CD4-positive, alpha-beta T cell treated with Interleukin-15 for 1 hour (primary cell): ENCODE results near the gene ZNF675.
"Not testable (repeated sequence)": the region's sequence is repeated elsewhere in the genome, so short reads cannot be mapped to it uniquely, and the experiment has no call there.

Experiments
- DNase-seq: peaks from one replicate; pipeline ENCODE4 v3.0.0-alpha.2; 2020

The ZNF675 gene

GRCh38 chr19:23686621-23687423 is at the start of gene ZNF675:
ZNF675 (minus strand) TSS chr19:23687212; CDS start chr19:23687033, 179 bp downstream.
- DNase-seq = peak; percentile 92

- DNase-seq = not testable (repeated sequence)
Observed at GRCh38 chr19:23730729-23731465, 43.9 kb upstream of the ZNF675 start.

GRCh38 chr19:23724161-23724560 is 37.1 kb upstream of the ZNF675 start:
- DNase-seq = not testable (repeated sequence)

DNA sequence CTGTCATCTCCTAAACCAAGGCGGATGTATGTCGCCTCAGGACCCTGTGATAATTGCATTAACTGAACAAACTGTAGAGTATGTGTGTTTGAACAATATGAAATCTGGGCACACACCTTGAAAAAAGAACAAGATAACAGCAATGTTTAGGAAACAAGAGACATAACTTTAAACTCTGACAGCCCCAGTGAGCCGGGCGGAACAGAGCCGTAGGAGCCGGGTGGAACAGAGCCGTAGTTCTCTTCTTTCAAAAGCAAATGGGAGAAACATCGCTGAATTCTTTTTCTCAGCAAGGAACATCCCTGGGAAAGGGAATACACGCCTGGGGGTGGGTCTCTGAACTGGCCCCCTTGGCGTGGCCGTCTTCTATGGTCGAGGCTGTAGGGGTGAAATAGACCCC is 31.8 kb upstream of the ZNF675 start:
- no peak for DNase-seq

DNA sequence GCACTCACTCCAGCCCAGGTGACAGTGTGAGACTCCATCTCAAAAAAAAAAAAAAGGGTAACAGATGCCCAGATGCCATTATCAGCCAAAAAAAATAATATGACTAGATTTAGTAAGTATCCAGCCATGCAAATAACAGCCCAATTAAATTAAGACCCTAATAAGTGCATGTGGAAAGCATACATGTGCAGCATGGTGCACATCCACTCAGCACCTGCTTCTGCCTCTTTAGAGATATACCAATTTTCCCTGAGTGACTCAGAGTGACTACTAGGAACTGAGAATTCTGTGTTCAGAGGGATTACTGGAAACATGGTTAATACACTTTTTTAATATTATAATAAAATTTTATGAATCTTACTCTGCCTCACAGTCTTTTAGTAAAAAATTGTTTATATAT is 29.8 kb upstream of the ZNF675 start:
- DNase-seq = no peak

DNA sequence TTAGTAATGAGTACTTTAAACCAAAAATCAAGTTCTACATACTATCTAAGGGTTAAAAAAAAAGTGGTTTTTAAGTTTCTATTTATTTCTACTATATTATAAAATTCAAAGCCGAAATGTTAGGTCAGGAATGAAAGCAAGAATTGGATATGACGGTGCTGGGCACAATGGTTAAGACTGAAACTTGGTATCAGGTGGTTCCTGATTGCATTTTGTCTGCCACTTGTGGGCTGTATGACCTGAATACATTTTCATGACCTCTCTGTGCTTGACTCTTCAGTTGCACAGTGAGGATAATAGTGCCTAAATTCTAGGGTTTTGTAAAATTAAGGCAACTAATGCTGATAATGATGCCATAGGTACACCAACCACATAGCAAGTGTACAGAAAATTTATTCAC is 22.3 kb upstream of the ZNF675 start:
- no peak for DNase-seq

DNA sequence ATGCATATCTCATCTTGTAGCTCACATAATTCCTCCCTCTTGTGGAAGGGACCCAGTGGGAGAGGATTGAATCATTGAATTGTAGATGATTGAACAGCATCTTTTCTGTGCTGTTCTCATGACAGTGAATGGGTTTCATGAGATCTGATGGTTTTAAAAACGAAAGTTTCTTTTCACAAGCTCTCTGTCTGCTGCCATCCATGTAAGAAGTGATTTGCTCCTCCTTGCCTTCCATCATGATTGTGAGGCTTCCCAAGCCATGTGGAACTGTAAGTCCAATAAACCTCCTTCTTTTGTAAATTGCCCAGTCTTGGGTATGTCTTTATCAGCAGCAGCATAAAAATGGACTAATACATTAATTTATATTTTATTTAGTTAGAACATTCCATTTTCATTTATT is 19.6 kb upstream of the ZNF675 start:
- no peak for DNase-seq

DNA sequence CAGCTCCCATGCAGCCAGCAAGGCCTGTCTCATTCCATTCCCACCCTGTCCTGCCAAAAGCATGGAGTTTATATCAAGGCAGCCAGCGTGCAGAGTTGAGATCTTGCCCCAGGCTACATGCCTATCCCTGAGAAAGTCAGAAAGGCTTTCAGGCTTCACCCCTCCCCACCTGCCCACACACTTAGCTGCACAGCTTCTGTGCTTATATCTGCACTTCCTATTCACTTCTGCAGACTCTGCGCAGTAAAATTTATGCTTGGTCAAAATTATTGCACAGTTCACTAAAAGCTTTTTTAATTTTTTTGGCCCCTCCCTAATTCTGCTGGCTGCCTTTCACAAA is 12.5 kb upstream of the ZNF675 start:
- DNase-seq = no peak

DNA sequence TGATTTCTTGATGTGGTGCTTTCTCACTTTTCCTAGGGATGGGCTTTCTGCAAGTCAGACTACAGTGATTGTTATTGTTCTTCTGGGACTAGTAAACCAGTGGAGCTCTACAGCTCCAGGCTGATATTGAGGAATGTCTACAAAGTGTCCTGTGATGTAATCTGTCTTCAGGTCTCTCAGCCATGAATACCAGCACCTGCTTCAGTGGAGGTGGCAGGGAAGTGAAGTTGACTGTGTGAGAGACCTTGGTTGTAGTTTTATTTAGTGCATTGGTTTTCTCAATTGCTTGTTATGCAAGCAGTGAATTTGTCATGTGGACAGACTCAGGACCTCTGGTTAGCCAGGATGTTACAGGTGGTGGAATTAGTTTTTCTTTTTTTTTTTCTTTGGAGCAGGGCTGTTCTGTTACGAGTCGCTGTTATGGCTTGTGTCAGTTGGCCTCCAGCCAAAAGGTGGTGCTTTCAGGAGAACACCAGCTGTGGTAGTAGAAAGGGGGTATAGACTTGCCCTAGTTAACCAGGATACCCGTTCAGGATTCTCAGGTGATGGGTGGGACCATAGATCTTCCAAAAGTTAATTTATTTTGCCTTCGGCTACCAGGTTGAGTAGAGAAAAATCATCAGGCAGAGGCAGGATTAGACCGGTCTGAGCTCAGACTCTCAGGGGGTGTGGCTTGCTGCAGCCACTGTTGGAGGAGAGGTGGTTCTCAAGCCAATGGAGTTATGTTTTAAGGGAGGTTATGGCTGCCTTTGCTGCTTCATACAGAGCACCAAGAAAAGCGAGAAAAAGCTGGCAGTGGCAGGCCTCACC is 11.9 kb upstream of the ZNF675 start:
- DNase-seq = no peak

DNA sequence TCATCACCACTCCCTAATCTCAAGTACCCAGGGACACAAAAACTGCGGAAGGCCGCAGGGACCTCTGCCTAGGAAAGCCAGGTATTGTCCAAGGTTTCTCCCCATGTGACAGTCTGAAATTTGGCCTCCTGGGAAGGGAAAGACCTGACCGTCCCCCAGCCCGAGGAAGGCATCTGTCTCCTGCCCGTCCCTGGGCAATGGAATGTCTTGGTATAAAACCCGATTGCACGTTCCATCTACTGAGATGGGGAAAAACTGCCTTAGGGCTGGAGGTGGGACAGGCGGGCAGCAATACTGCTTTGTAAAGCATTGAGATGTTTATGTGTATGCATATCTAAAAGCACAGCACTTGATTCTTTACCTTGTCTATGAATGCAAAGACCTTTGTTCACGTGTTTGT is 5.9 kb upstream of the ZNF675 start:
- not testable (repeated sequence) for DNase-seq

DNA sequence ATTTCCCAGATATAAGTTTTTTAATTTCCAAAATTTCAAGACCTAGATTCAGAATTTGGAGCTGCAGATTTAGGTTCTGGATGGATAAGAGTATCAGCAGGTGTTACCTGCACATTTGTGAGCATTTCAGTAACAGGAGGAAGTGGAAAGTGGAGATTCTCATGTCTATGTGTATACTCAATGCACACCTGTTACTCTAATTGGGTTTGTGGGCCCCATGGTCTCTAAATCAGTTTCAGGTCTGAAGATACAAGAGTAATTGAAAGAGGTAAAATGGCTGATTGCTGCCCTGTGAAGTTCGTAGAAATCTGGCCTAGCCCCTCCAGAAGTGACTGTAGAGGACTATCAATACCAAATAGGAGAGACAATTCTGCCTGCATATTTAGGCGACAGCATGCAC is 13.9 kb downstream of the ZNF675 start:
- no peak for DNase-seq

- not testable (repeated sequence) for DNase-seq
Observed at GRCh38 chr19:23668606-23669005, 18.4 kb downstream of the ZNF675 start.

- DNase-seq = no peak
Observed at GRCh38 chr19:23665651-23666410, 21.2 kb downstream of the ZNF675 start.

DNA sequence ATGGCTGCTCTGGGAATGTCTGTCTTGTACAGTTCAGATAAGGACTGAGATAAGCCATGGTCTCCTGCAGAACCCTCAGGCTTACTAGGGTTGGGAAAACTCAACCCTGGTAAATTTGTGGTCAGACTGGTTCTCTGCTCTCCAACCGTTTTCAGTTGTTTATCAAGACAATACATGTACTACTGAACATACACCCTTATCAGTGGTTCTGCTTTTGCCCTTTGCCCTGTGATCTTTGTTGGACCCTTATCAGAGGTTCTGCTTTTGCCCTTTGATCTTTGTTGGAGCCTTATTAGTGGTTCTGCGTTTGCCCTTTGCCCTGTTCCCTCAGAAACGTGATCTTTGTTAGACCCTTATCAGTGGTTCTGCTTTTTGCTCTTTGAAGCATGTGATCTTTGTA is 37.2 kb downstream of the ZNF675 start:
- DNase-seq = not testable (repeated sequence)
